Activated T-helper 1 cell treated with anti-CD3 and anti-CD28 coated beads, Interleukin-2, amount 50 U/mL, for 16 hours (primary cell): ENCODE measurements around the gene PLEKHG2.

Experiments
- DNase-seq, 2 donors: peaks; one replicate each; pipeline ENCODE4 v3.0.0-alpha.2; 2020; ENCODE audit warnings: low read depth in 1 of 2, low spot score in 1 of 2

PLEKHG2 gene

GRCh38 chr19:39406656-39407409 is 5.6 kb upstream of the PLEKHG2 start, which contains the start of gene ZFP36:
TSS of gene ZFP36 (plus strand) at chr19:39406847. CDS start at chr19:39406905, 58 bp downstream.
- peak; percentile 80 to 84 for DNase-seq

DNA sequence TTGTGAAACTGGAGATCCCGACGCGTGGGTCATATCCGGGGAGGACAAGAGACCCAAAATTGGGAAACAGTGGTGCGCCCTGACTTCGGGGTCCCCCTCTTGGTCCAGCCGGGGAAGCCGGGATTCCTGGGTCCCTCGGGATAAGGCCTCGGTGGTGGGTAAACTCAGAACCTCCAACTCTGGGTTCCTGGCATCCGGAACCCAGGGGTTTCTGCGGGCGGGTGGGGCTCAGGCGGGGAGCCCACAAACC is 5.1 kb upstream of the PLEKHG2 start:
- no peak for DNase-seq

DNA sequence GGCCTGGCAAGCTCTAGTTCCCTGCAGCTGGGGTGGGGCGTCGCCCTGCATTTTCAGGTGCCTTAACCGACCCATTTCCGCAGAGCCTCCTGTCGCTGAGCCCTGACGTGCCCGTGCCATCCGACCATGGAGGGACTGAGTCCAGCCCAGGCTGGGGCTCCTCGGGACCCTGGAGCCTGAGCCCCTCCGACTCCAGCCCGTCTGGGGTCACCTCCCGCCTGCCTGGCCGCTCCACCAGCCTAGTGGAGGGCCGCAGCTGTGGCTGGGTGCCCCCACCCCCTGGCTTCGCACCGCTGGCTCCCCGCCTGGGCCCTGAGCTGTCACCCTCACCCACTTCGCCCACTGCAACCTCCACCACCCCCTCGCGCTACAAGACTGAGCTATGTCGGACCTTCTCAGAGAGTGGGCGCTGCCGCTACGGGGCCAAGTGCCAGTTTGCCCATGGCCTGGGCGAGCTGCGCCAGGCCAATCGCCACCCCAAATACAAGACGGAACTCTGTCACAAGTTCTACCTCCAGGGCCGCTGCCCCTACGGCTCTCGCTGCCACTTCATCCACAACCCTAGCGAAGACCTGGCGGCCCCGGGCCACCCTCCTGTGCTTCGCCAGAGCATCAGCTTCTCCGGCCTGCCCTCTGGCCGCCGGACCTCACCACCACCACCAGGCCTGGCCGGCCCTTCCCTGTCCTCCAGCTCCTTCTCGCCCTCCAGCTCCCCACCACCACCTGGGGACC is 4.6 kb upstream of the PLEKHG2 start:
- peak; percentile 48 to 58 for DNase-seq

DNA sequence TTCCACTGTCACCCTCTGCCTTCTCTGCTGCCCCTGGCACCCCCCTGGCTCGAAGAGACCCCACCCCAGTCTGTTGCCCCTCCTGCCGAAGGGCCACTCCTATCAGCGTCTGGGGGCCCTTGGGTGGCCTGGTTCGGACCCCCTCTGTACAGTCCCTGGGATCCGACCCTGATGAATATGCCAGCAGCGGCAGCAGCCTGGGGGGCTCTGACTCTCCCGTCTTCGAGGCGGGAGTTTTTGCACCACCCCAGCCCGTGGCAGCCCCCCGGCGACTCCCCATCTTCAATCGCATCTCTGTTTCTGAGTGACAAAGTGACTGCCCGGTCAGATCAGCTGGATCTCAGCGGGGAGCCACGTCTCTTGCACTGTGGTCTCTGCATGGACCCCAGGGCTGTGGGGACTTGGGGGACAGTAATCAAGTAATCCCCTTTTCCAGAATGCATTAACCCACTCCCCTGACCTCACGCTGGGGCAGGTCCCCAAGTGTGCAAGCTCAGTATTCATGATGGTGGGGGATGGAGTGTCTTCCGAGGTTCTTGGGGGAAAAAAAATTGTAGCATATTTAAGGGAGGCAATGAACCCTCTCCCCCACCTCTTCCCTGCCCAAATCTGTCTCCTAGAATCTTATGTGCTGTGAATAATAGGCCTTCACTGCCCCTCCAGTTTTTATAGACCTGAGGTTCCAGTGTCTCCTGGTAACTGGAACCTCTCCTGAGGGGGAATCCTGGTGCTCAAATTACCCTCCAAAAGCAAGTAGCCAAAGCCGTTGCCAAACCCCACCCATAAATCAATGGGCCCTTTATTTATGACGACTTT is 3.9 kb upstream of the PLEKHG2 start:
- DNase-seq, result no peak

DNA sequence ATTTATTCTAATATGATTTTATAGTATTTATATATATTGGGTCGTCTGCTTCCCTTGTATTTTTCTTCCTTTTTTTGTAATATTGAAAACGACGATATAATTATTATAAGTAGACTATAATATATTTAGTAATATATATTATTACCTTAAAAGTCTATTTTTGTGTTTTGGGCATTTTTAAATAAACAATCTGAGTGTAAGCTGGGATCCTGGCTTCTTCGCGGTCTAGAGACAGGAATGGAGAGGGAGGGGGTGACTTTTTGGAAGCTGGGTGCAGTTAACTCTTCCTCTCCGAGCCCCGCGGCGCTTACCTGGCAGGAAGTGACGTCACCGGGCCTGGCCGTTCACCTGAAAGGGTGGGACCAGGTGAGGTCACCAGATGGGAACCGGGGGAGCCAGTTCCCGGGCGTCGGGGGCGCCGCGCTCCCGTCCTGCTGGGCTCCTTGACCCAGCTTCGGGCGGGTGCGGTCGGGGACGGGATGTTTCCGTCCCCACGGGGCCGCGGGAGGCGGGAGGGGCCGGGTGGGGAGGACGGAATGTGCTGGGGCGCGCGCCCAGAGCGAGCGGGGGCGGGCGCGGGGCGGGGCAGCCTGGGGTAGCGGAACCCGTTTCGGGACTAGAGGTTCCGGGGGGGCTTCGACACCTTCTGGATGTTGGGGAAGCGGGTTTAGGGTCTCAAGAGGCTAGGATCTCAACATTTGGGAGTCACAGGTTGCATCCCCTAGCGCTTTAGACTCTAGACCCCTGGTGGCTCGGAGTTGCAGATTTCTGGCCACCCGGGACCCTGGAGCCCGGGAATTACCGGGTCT is 3.1 kb upstream of the PLEKHG2 start:
- peak; percentile 63 to 67 for DNase-seq

DNA sequence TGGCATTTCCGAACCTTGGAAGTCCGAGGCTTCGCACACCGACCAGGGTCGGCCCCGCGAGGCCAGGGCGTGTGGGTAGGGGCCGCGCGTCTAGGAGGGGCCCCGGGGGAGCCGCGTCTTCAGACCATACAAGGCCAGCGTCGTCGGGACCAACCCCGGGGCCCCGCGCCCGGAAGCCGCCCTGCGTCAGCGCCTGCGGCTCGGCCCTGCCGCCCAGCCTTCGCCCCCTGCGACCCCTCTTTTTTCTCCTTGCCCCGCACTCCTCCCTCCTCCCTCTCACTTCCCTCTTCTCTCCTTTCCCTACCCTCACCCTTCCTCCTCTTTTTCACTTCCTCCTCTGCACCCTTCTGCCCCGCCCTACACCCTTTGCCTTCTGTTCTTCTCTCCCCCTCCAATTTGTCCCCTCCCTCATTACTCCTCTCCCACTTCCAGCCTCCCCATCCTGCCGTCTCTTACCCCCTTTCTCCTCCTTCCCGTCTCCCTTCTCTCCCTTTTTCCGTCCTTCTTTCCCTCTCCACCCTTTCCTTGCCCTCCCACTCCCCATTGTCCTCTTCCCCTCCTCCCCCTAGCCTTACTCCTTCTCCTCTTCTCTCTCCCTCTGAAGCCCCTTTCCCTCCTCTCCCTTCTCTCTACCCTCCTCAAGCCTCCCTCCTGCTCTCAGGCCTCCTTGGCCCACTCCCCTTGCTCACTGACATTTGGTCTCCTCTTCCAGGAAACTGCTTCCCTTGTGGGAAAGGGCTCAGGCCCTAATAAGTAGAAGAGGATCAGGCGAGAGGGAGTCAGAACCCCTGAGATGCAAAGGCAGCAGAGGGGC is 2.2 kb upstream of the PLEKHG2 start:
- peak in 1 of 2 donors; percentile 61 for DNase-seq

GRCh38 chr19:39410831-39411080 is 1.7 kb upstream of the PLEKHG2 start:
- no peak for DNase-seq

GRCh38 chr19:39411081-39411831 is 1.2 kb upstream of the PLEKHG2 start:
- DNase-seq, result no peak

- DNase-seq, result peak; percentile 74 to 83
These were observed 703 bp upstream of the PLEKHG2 start for GRCh38 chr19:39411832-39412099.

DNA sequence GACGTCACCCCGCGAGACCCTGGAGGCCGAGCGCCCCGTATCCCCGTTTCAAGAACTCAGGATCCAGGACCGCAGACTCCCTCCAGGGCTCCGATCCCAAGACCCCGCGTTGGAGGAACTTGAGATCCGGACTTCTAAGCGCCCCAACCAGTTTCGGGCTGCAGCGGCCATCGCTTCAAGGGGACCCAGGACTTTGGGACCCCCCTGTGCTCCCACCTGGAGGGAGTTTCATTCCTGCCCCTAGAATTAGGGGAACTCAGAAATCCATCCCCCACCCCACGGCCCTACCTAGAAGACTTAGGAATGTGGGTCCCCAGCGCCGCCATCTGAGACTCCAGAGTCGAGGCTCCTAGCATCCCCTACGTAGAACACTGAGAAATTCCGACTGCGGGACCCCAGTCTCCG is 400 bp downstream of the PLEKHG2 start:
- no peak for DNase-seq

DNA sequence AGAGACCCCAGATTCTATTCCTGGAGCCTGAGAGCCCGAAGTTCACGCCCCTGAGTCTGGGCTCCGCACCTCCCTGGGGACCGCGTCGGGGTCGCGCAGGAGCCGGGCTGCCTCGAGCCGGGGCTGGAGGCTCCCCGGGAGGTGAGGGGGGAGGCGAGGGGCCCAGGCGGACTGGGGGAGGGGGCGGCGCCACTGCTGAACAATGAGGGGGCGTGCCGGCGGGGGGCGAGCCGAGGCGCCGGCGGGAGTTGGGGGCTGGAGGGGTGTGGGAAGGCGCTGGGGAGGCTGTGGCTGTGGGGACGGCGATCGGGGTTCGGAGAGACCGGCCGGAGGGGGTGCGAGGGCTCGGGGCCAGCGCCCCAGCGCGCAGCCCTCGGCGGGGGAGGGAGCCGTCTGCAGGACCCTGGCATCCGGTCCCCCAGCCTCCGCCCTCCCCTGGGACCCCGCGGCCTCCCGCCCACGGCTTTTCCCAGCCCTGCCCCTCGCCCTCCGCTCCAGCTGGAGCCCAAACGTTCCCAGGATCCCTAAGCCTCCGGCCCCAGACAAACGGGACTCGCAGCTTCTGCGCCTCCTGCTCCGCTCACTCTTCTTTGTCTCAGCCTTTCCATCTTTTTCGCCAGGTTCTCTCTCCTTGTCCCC is 922 bp downstream of the PLEKHG2 start:
- no peak for DNase-seq

DNA sequence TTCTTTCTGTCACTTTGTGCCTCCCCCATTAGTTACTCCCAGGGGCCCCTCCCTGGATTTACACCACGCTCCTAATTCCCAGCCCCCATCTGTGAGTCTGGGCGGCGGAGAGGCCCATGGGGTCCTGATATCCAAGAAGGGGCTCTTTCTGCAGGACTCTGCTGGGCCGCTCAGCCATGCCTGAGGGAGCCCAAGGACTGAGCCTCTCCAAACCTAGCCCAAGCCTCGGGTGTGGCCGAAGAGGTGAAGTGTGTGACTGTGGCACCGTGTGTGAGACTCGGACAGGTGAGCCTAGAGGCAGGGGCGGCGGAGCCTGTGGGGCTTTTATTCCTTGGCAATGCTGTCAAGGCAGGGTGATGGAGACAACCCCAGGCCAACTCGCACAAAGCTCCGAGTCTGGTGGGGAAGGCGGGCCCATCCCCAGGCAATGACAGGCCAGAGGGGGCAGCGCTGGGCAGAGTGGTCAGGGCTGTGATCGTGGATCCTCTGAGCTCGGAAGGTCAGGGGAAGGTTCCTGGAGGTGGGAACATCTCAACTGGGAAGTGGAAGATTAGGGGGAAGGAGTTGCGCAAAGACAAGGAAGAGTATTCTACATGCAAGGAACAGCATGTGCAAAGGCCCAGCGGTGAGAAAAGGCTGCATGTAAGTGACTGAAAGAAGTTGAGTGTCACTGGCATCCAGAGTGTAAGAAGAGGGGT is 1.6 kb downstream of the PLEKHG2 start:
- no peak for DNase-seq

DNA sequence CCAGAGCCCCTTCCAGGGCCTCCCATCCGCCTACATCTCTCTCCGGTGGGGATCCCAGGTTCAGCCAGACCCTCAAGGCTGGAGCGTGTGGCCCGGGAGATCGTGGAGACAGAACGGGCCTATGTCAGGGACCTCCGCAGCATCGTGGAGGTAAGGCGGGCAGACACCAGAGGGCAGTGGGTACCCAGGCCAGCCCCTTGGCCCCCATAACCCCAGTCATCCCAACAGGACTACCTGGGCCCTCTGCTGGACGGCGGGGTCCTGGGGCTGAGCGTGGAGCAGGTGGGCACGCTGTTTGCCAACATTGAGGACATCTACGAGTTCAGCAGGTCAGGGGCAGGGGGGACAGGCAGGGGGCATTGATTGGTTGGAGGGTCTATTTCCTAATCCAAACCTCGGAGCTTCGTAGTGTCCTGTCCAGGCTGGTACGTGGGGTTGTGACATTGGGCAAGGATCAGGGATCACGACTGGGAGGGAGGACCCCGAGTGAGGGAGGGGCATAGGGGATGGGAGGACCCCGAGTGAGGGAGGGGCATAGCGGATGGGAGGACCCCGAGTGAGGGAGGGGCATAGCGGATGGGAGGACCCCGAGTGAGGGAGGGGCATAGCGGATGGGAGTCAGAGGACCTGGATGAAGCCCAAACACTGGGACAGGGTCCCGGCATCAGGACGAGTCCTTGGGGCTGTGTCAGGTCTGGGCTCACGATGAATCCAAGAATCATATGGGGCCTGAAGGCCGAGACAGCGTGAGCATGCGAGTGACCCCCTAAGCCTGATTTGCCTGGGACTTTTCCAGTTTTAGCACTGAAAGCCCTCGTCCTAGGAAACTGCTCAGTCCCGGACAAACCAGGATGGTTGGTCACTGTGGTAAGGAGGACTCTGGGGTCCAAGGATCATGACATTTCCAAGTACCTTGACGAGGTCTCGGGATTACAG is 2.9 kb downstream of the PLEKHG2 start:
- no peak for DNase-seq

DNA sequence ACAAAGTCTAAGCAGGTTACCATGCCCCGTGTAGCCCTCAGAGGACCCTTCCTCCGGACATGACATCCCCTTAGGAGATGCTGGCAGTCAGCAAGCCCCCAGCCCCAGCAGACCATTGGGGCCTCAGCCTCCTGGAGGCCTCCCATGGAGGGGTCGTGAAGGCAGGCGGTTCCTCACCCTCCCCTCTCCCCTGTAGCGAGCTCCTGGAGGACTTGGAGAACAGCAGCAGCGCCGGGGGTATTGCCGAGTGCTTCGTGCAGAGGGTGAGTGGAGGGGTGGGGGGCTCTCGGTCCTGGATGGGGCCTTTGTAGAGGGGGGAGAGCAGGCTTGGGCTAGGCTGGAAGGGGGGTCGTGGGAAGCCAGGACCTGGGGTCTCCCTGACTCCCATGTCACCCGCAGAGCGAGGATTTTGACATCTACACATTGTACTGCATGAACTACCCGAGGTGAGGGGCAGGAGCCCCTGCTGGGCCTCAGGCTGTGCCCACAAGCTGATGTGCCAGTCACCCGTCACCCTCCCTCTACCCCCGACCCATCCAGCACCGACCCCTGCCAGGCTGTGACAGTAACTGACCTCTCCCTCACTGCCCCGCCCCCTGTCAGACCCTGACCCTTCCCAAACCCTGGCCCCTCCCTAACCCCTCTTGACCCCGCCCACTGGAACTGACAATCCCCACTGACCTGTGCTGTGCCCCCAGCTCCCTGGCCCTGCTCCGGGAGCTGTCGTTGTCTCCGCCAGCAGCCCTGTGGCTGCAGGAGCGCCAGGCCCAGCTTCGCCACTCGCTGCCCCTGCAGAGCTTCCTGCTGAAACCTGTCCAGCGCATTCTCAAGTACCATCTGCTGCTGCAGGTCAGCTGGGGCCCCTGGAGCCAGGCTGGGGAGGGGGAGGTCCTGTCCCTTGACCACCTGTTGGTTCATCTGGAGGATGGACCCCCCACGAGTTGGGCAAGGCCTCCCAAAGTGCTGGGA is 4.0 kb downstream of the PLEKHG2 start:
- no peak for DNase-seq

- no peak for DNase-seq
These were observed 5.2 kb downstream of the PLEKHG2 start for GRCh38 chr19:39417463-39418181.

GRCh38 chr19:39419003-39419402 is 6.5 kb downstream of the PLEKHG2 start:
- no peak for DNase-seq
